Astrocyte (in vitro differentiated cells and primary cell): ENCODE data around the gene ITPRIP.

Source experiments
- EZH2 ChIP-seq: IDR thresholded peaks from 2 replicates; pipeline ENCODE4 v1.6.1; 2012; ENCODE audit warnings: mild to moderate bottlenecking, low read length, inconsistent platforms; ENCODE audit not compliant: insufficient read depth
- TF ChIP-seq, protein P1 (sequence below): IDR thresholded peaks from 2 replicates; pipeline ENCODE4 v1.5.1; 2011; ENCODE audit warnings: low read depth, mild to moderate bottlenecking, inconsistent platforms, low read length, moderate library complexity; ENCODE audit not compliant: insufficient read depth

DNA sequence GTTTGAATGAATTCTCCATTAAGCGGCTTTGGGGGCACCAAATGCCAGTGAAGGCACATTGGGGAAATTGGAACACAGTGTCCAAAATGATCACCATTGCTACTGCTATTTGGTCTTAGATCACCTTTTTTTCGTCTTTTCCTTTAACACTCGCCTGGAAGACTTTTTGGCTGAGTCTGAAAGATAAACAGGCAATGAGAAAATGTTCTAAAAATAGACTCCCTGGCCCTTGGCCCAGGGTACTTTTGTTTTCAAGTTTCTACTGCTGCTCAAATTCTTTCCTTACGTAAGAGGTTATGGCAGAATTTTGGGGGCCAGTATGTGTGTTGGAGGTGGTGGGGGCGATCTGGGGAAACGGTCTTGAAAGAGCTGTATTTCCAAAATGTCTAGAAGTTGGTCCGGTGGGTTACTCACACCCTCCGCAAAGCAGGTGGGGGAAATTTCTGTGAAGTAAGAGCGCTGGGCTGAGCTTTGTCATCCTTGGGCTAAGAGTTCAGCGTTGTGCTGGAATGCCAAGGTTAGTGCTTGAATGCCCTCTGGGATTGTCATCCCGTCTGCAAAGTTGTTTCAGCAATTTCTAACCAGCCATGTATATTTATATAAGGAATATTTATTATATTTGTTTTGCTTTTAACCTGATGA is 1.3 kb upstream of the ITPRIP start:
- TF ChIP-seq, protein P1, sequence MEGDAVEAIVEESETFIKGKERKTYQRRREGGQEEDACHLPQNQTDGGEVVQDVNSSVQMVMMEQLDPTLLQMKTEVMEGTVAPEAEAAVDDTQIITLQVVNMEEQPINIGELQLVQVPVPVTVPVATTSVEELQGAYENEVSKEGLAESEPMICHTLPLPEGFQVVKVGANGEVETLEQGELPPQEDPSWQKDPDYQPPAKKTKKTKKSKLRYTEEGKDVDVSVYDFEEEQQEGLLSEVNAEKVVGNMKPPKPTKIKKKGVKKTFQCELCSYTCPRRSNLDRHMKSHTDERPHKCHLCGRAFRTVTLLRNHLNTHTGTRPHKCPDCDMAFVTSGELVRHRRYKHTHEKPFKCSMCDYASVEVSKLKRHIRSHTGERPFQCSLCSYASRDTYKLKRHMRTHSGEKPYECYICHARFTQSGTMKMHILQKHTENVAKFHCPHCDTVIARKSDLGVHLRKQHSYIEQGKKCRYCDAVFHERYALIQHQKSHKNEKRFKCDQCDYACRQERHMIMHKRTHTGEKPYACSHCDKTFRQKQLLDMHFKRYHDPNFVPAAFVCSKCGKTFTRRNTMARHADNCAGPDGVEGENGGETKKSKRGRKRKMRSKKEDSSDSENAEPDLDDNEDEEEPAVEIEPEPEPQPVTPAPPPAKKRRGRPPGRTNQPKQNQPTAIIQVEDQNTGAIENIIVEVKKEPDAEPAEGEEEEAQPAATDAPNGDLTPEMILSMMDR: no peak
- TF ChIP-seq EZH2: no peak
